ENCODE results near the gene CHST6. TPM values are rescaled to one million over a fixed set of nuclear protein-coding genes. Genes with fewer than 3 reads are reported as not detected.

CHST6 gene
- total and polyA plus RNA-seq, 9 of the 15 experiments (the other 6 are each of a cell fraction or from before 2014, with no cell fraction given) = 0.01 to 0.05 (median 0.02) TPM; not detected in 6

DNA sequence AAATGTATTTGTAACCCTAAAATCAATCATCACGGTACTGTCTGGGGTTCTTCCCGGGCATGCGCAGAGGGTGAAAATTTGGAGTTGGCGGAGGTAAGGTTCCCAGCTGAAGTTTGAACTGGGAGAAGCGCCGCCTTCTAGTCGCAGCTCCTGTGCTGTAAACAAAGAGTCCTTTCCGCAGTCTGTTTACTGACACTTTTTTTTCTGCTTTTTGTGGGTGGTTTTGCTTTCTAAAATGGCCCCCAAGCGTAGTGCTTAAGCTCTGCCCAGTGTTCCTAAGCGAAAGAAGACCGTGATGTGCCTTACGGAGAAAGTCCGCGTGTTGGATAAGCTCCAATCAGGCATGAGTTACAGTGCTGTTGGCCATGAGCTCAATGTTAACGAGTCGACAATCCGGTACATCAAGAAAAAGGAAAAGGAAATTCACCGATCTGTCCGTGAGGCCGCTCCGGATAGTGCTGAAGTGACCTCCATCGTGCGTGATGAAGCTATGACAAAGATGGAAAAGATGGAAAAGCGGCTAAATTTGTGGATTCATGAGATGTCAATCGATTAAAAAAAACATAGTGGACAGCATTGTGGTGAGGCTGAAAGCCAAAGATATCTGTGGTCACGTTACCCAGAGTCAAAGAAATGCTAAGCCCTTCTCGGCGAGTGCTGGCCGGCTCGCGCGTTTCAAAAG is 61.4 kb downstream of the CHST6 start (continued):
- no peak for TF ChIP-seq MBD2 (IDR thresholded peaks at IDR 0.05; ENCODE audit: borderline replicate concordance, low read depth)
- no peak for TF ChIP-seq SNRNP70 (optimal IDR thresholded peaks at IDR 0.05; ENCODE audit: low read depth, low read length)
- no peak for TF ChIP-seq KLF6 (CRISPR knock-in tag; IDR thresholded peaks at IDR 0.05; ENCODE audit: borderline replicate concordance)
- TF ChIP-seq FOXK2 (conservative IDR thresholded peaks at IDR 0.05 in 1 of 2, IDR thresholded peaks at IDR 0.05 in 1 of 2; ENCODE audit: low read depth in 2 of 2) = peak; percentile 67 to 70; a peak in 3 of 4 replicates
- 0 out of 2 replicates have a peak, but pooled peaks have one; percentile 50 for TF ChIP-seq HDAC2 (IDR thresholded peaks at IDR 0.05)
- no peak for TF ChIP-seq ZNF274 (IDR thresholded peaks at IDR 0.05; ENCODE audit: borderline replicate concordance, low read depth, low read length)
- no peak for TF ChIP-seq TARDBP (IDR thresholded peaks at IDR 0.05)
- no peak for TF ChIP-seq ZNF76 (CRISPR knock-in tag; IDR thresholded peaks at IDR 0.05; ENCODE audit: borderline replicate concordance)
- peak; percentile 43; the same call in 1 of the 2 replicates for TF ChIP-seq SMARCA4 (IDR thresholded peaks at IDR 0.05)
- no peak for TF ChIP-seq SAFB (IDR thresholded peaks at IDR 0.05; ENCODE audit: borderline replicate concordance, low read depth, low read length)
- TF ChIP-seq ZNF584 (CRISPR knock-in tag; IDR thresholded peaks at IDR 0.05; ENCODE audit: low read depth) = no peak
- TF ChIP-seq POLR3A (IDR thresholded peaks at IDR 0.05; ENCODE audit: borderline replicate concordance, extremely low read depth, insufficient read depth, insufficient read length) = no peak
- no peak; the same call in 1 of the 2 replicates for TF ChIP-seq ZKSCAN8 (CRISPR knock-in tag; IDR thresholded peaks at IDR 0.05)
- TF ChIP-seq POLR2A (conservative IDR thresholded peaks at IDR 0.05) = peak; percentile 68; the same call in 1 of the 2 replicates
- TF ChIP-seq HNRNPL (IDR thresholded peaks at IDR 0.05; ENCODE audit: low read depth, low read length) = no peak
- TF ChIP-seq, protein P1, sequence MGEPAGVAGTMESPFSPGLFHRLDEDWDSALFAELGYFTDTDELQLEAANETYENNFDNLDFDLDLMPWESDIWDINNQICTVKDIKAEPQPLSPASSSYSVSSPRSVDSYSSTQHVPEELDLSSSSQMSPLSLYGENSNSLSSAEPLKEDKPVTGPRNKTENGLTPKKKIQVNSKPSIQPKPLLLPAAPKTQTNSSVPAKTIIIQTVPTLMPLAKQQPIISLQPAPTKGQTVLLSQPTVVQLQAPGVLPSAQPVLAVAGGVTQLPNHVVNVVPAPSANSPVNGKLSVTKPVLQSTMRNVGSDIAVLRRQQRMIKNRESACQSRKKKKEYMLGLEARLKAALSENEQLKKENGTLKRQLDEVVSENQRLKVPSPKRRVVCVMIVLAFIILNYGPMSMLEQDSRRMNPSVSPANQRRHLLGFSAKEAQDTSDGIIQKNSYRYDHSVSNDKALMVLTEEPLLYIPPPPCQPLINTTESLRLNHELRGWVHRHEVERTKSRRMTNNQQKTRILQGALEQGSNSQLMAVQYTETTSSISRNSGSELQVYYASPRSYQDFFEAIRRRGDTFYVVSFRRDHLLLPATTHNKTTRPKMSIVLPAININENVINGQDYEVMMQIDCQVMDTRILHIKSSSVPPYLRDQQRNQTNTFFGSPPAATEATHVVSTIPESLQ (CRISPR knock-in tag; IDR thresholded peaks at IDR 0.05) = peak; percentile 75; the same call in 1 of the 2 replicates
- peak; percentile 91 for TF ChIP-seq L3MBTL2 (IDR thresholded peaks at IDR 0.05)
- 0 out of 2 replicates have a peak, but pooled peaks have one; percentile 75 for TF ChIP-seq NR1H2 (CRISPR knock-in tag; IDR thresholded peaks at IDR 0.05)
- TF ChIP-seq RFX1 (IDR thresholded peaks at IDR 0.05) = no peak
- TF ChIP-seq MIER1 (IDR thresholded peaks at IDR 0.05; ENCODE audit: low read depth) = no peak
- 0 out of 2 replicates have a peak, but pooled peaks have one; percentile 7 for TF ChIP-seq CBFA2T3 (IDR thresholded peaks at IDR 0.05)
- TF ChIP-seq ZFP36 (IDR thresholded peaks at IDR 0.05; ENCODE audit: low read depth, low read length, partially characterized antibody) = no peak
- TF ChIP-seq ZNF586 (CRISPR knock-in tag; conservative IDR thresholded peaks at IDR 0.05) = no peak
- no peak for TF ChIP-seq MCM2 (IDR thresholded peaks at IDR 0.05; ENCODE audit: low read depth)
- TF ChIP-seq SMAD1 (IDR thresholded peaks at IDR 0.05; ENCODE audit: low read depth, low read length, partially characterized antibody) = no peak
- TF ChIP-seq PATZ1 (CRISPR knock-in tag; IDR thresholded peaks at IDR 0.05; ENCODE audit: borderline replicate concordance) = no peak
- no peak for TF ChIP-seq U2AF2 (optimal IDR thresholded peaks at IDR 0.05; ENCODE audit: low read depth, low read length)
- TF ChIP-seq FOS (IDR thresholded peaks at IDR 0.05; ENCODE audit: extremely low read depth, insufficient read length) = no peak

Measured in K562 (cell line).